T47D (cell line): Measurements from ENCODE around the gene FGF4.

Experiments used
- DNase-seq, 2 experiments: peaks; one replicate each; pipeline versions ENCODE4 v3.0.0 to v3.0.0-alpha.2; 2011 to 2012; ENCODE audit warnings: low read depth in 1 of 2, low spot score in 1 of 2
- JUND ChIP-seq: IDR thresholded peaks from 2 replicates; pipeline ENCODE4 v1.6.1; 2012; ENCODE audit warnings: low read depth
- in situ Hi-C: cut with HindIII; loops from 2 replicates; pipeline ENCODE4 v1.10.0; 2016; ENCODE audit warnings: low sequenced_read_pairs, low pct_unique_long_range_greater_than_20kb

Gene FGF4

GRCh38 chr11:69814902-69815301 lies 39.8 kb upstream of the FGF4 start:
- in situ Hi-C loops, result no loop called here
- TF ChIP-seq JUND, result no peak
- no peak for DNase-seq

- no peak for DNase-seq
- no peak for TF ChIP-seq JUND
- in situ Hi-C loops, result no loop called here
Measured at GRCh38 chr11:69814411-69814810, 39.3 kb upstream of the FGF4 start.

- in situ Hi-C loops, result no loop called here
- DNase-seq, result no peak
- TF ChIP-seq JUND, result no peak
Measured at GRCh38 chr11:69813839-69814238, 38.7 kb upstream of the FGF4 start.

- DNase-seq, result no peak
- TF ChIP-seq JUND, result no peak
- in situ Hi-C loops, result no loop called here
Measured at GRCh38 chr11:69812946-69813345, 37.8 kb upstream of the FGF4 start.

- no peak for DNase-seq
- in situ Hi-C loops, result no loop called here
Measured at GRCh38 chr11:69812256-69812655, 37.1 kb upstream of the FGF4 start.

GRCh38 chr11:69811431-69811830 lies 36.3 kb upstream of the FGF4 start:
- TF ChIP-seq JUND, result no peak
- in situ Hi-C loops, result no loop called here
- DNase-seq, result no peak

More at GRCh38 chr11:69812256-69812655, 37.1 kb upstream of the FGF4 start:
- TF ChIP-seq JUND, result no peak

GRCh38 chr11:69810289-69811118 lies 35.4 kb upstream of the FGF4 start:
- DNase-seq, result no peak
- in situ Hi-C loops, result no loop called here
- no peak for TF ChIP-seq JUND

GRCh38 chr11:69808667-69809086 lies 33.5 kb upstream of the FGF4 start:
- in situ Hi-C loops, result no loop called here
- no peak for TF ChIP-seq JUND
- DNase-seq, result peak in 1 of 2 experiments; percentile 25

- no peak for DNase-seq
- in situ Hi-C loops, result no loop called here
- TF ChIP-seq JUND, result no peak
Measured at GRCh38 chr11:69807106-69807815, 32.1 kb upstream of the FGF4 start.

GRCh38 chr11:69804769-69805508 lies 29.8 kb upstream of the FGF4 start:
- TF ChIP-seq JUND, result no peak
- in situ Hi-C loops, result no loop called here

GRCh38 chr11:69803604-69804218 lies 28.6 kb upstream of the FGF4 start:
- in situ Hi-C loops, result no loop called here
- no peak for DNase-seq
- no peak for TF ChIP-seq JUND

More at GRCh38 chr11:69804769-69805508, 29.8 kb upstream of the FGF4 start:
- no peak for DNase-seq

GRCh38 chr11:69803022-69803421 lies 27.9 kb upstream of the FGF4 start:
- in situ Hi-C loops, result no loop called here
- DNase-seq, result no peak
- no peak for TF ChIP-seq JUND
